GM19035 (cell line): ENCODE results near the gene ABCG1.

Source experiments
- ATAC-seq: cut with Tn5 transposase; IDR thresholded peaks from one replicate; pipeline ENCODE4 v1.9.1; 2021; ENCODE audit not compliant: unreplicated experiment

ABCG1 gene

DNA sequence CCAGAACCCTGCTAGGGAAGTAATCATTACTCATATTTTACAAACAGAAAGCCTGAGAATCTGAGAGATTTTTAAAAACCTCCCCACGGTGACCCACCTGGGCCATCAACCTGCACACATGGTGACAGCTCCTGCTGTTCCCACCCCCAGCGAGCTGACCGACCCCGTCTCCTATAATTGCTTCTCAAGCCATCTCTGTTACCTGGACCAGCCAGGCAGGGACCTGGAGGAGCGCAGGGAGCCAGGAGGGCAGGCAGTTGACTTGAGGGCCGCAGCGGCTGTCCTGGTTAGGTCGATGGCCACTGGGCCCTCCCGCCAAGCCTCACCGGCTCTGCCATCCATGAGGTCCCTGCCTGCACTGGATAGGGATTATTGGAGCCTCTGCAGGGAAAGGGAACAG lies 124.2 kb downstream of the ABCG1 start:
- no peak for ATAC-seq

- no peak for ATAC-seq
Observed at GRCh38 chr21:42343556-42343955, 124.6 kb downstream of the ABCG1 start.

GRCh38 chr21:42343963-42344510 lies 125.1 kb downstream of the ABCG1 start:
- no peak for ATAC-seq

- no peak for ATAC-seq
Observed at GRCh38 chr21:42344631-42345030, 125.7 kb downstream of the ABCG1 start.

GRCh38 chr21:42346441-42346840 lies 127.5 kb downstream of the ABCG1 start:
- ATAC-seq, result no peak
